Measurements from ENCODE around the gene RNF123.
"Not testable (repeated sequence)": the region's sequence is repeated elsewhere in the genome, so short reads cannot be mapped to it uniquely, and the experiment has no call there.

- TF ChIP-seq, protein P1, sequence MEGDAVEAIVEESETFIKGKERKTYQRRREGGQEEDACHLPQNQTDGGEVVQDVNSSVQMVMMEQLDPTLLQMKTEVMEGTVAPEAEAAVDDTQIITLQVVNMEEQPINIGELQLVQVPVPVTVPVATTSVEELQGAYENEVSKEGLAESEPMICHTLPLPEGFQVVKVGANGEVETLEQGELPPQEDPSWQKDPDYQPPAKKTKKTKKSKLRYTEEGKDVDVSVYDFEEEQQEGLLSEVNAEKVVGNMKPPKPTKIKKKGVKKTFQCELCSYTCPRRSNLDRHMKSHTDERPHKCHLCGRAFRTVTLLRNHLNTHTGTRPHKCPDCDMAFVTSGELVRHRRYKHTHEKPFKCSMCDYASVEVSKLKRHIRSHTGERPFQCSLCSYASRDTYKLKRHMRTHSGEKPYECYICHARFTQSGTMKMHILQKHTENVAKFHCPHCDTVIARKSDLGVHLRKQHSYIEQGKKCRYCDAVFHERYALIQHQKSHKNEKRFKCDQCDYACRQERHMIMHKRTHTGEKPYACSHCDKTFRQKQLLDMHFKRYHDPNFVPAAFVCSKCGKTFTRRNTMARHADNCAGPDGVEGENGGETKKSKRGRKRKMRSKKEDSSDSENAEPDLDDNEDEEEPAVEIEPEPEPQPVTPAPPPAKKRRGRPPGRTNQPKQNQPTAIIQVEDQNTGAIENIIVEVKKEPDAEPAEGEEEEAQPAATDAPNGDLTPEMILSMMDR (IDR thresholded peaks at IDR 0.05; ENCODE audit: extremely low read depth in 1 of 2, insufficient read depth in 1 of 2, low read depth in 1 of 2, low read length in 2 of 2), result not testable (repeated sequence)
- TF ChIP-seq POLR2AphosphoS5 (IDR thresholded peaks at IDR 0.05; ENCODE audit: insufficient read depth, low read depth, low read length); POLR2A (IDR thresholded peaks at IDR 0.05; ENCODE audit: low read depth, low read length); FOS (IDR thresholded peaks at IDR 0.05; ENCODE audit: borderline replicate concordance, insufficient read depth, low read length); EZH2 (IDR thresholded peaks at IDR 0.05; ENCODE audit: borderline replicate concordance, low read depth, low read length, severe bottlenecking); GATA2 (IDR thresholded peaks at IDR 0.05; ENCODE audit: insufficient read depth, insufficient read length, low read depth, low read length); MYC (IDR thresholded peaks at IDR 0.05; ENCODE audit: low read depth, low read length): not testable (repeated sequence)
Measured at GRCh38 chr3:49691481-49691880, 2.1 kb downstream of the RNF123 start.
